PFSK-1 (cell line): ENCODE data around the gene ETV4.

Source experiments
- POLR2AphosphoS5 ChIP-seq: IDR thresholded peaks from 2 replicates; pipeline ENCODE4 v1.6.1; 2012; ENCODE audit warnings: low read depth, mild to moderate bottlenecking, control low read depth, low read length, moderate library complexity
- REST ChIP-seq, 2 experiments: IDR thresholded peaks; 2 replicates each; pipeline versions ENCODE4 v1.6.1 to v1.8.0; 2011 to 2012; ENCODE audit warnings: low read depth in 2 of 2, low read length in 2 of 2, control low read depth in 1 of 2, inconsistent platforms in 1 of 2, mild to moderate bottlenecking in 1 of 2, moderate library complexity in 1 of 2; ENCODE audit not compliant: insufficient read depth in 1 of 2
- SIN3A ChIP-seq: IDR thresholded peaks from 2 replicates; pipeline ENCODE4 v1.6.1; 2012; ENCODE audit warnings: mild to moderate bottlenecking, low read length, moderate library complexity, borderline replicate concordance; ENCODE audit not compliant: insufficient read depth
- TAF1 ChIP-seq: IDR thresholded peaks from 2 replicates; pipeline ENCODE4 v1.6.1; 2012; ENCODE audit warnings: low read length, control low read depth, borderline replicate concordance; ENCODE audit not compliant: insufficient read depth

- TF ChIP-seq TAF1, result no peak
- TF ChIP-seq SIN3A, result no peak
- no peak for TF ChIP-seq POLR2AphosphoS5
- TF ChIP-seq REST (IDR thresholded peaks at IDR 0.05; ENCODE audit: insufficient read depth in 1 of 2, low read depth in 2 of 2, low read length in 2 of 2), result no peak
Observed at GRCh38 chr17:43574348-43574747, 28.2 kb upstream of the ETV4 start.
